ENCODE results near the gene C1QTNF8. TPM values are rescaled to one million over a fixed set of nuclear protein-coding genes. Genes with fewer than 3 reads are reported as not detected.
"Not testable (repeated sequence)": the region's sequence is repeated elsewhere in the genome, so short reads cannot be mapped to it uniquely, and the experiment has no call there.

C1QTNF8 gene
- total RNA-seq, 2 donors from 2014 or later: not detected

GRCh38 chr16:1086443-1086842, 9.6 kb downstream of the C1QTNF8 start:
- DNase-seq; intact Hi-C loops (cut with DNase I, micrococcal nuclease); ATAC-seq: not testable (repeated sequence)

DNA sequence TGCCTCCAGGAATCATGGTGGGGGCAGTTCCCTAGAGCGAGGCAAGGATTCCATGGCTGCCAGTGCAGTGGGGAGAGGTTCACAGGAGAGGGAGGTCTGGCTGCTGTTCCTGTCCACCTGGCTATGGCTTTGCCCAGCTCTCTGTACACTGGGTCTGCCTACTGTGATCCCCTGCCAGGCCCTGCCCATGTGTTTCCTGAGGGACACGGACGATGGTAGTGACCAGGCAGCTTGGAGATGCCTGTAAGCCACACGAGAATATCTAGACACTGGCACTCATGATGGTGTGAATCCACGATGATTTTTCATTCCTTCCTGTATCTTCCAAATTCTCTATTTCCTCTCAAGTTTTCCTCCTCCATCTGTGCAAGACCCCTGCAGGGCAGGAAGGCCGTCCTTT, 11.1 kb downstream of the C1QTNF8 start:
- ATAC-seq (no peak), DNase-seq (no peak)
- intact Hi-C loops (cut with DNase I, micrococcal nuclease): no loop called here

GRCh38 chr16:1082952-1083675, 12.9 kb downstream of the C1QTNF8 start:
- DNase-seq: no peak

DNA sequence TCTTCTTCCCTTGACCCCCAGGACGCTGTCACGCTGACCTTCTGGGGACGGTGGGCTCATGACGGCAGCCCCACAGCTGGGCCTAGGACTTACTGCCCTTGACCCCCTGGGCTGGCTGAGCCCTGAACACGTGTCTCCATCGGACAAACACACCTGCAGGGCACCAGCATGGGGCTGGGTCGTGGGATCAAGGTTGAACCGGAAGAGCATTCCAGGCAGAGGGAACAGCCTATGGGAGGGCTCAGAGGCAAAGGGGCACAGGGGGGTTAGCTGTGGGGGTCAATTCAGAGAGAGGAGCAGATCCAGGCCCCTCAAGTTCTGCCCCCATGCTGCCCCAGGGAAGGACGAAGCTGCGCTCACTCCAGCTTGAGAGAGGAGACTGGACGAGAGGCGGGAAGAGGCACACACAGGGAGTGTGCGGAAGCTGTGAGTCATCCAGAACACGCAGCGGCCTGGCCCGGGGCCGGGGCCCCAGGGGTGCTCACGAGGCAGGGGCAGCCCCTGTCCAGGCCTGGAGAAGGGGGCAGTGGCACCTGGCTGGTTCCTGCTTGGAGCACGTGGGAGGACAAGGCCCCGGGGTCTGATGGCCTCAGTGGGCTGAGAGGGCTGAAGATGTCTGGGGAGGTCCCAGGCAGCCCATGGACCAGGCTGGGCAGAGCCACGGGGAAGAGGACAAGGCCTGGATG, 13.6 kb downstream of the C1QTNF8 start:
- ATAC-seq: no peak
- no peak for DNase-seq
- intact Hi-C loops (cut with DNase I, micrococcal nuclease): no loop called here

More at GRCh38 chr16:1082952-1083675, 12.9 kb downstream of the C1QTNF8 start:
- intact Hi-C loops (cut with DNase I, micrococcal nuclease): no loop called here
- ATAC-seq: peak; percentile 11

DNA sequence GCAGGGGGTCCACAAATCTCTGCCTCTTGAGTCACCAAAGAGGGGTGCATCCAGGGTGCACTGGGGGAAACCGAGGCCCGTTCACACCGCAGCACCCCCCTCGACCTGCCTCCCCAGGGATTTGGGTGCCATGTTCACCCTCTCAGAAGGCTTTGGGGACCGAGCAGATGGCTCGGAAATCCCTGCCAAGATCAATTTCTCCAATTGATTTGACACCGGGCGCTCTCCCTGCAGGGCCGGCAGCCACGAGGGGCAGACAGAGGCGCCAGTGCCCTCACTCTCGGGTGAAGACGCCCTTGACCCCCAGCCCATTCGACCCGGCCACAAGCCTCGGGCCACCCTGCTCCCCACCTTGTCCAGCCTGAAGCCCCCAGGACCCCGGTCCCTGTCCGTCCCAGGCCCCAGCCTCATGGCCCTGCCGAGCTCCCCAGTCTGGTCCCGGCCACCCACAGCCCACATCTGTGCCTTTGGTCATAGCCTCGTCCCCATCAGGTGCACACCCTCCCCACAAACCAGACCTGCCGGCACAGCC, 14.2 kb downstream of the C1QTNF8 start:
- intact Hi-C loops (cut with DNase I, micrococcal nuclease): no loop called here
- ATAC-seq (no peak), DNase-seq (no peak)

- DNase-seq (no peak), ATAC-seq (no peak)
- intact Hi-C loops (cut with DNase I, micrococcal nuclease): no loop called here
Measured at GRCh38 chr16:1080801-1081733, 15.0 kb downstream of the C1QTNF8 start.

DNA sequence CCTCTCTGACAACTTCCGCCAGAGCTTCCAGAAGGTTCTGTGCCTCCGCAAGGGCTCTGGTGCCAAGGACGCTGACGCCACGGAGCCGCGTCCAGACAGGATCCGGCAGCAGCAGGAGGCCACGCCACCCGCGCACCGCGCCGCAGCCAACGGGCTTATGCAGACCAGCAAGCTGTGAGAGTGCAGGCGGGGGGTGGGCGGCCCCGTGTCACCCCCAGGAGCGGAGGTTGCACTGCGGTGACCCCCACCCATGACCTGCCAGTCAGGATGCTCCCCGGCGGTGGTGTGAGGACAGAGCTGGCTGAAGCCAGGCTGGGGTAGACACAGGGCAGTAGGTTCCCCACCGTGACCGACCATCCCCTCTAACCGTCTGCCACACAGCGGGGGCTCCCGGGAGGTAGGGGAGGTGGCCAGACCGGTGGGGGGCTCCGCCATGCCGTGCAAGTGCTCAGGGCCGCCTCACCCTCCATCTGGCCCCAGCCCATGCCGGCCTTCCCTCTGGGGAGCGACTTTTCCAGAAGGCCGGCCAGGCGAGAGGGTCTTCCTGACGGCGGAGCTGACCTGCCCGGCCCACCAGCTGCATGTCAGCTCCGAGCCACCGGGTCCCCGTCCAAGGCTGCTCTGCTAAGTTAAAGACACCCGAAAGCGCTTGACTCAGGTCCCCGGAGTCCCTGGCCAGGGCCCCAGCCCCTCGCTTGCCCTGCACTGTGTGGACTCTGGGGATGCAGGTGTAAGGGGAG, 16.1 kb downstream of the C1QTNF8 start:
- intact Hi-C loops (cut with DNase I, micrococcal nuclease): no loop called here
- DNase-seq: no peak
- ATAC-seq: no peak

DNA sequence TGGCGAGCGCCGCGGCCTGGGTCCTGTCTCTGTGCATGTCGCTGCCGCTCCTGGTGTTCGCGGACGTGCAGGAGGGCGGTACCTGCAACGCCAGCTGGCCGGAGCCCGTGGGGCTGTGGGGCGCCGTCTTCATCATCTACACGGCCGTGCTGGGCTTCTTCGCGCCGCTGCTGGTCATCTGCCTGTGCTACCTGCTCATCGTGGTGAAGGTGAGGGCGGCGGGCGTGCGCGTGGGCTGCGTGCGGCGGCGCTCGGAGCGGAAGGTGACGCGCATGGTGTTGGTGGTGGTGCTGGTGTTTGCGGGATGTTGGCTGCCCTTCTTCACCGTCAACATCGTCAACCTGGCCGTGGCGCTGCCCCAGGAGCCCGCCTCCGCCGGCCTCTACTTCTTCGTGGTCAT, 16.7 kb downstream of the C1QTNF8 start:
- ATAC-seq: no peak
- intact Hi-C loops (cut with DNase I, micrococcal nuclease): no loop called here
- no peak for DNase-seq

GRCh38 chr16:1078579-1079021, 17.4 kb downstream of the C1QTNF8 start:
- ATAC-seq (peak; percentile 94), DNase-seq (peak; percentile 70 to 76)
- intact Hi-C loops (cut with DNase I, micrococcal nuclease): no loop called here

GRCh38 chr16:1077877-1078578, 18.0 kb downstream of the C1QTNF8 start:
- intact Hi-C loops (cut with DNase I, micrococcal nuclease): no loop called here
- no peak for ATAC-seq
- DNase-seq: no peak

- DNase-seq: no peak
- ATAC-seq: no peak
- intact Hi-C loops (cut with DNase I, micrococcal nuclease): no loop called here
Measured at GRCh38 chr16:1076801-1077576, 19.1 kb downstream of the C1QTNF8 start.

- ATAC-seq (no peak), DNase-seq (no peak)
Measured at GRCh38 chr16:1075546-1075945, 20.5 kb downstream of the C1QTNF8 start.

GRCh38 chr16:1074379-1074649, 21.7 kb downstream of the C1QTNF8 start:
- no peak for DNase-seq
- intact Hi-C loops (cut with DNase I, micrococcal nuclease): no loop called here
- ATAC-seq: no peak

More at GRCh38 chr16:1075546-1075945, 20.5 kb downstream of the C1QTNF8 start:
- intact Hi-C loops (cut with DNase I, micrococcal nuclease): no loop called here

GRCh38 chr16:1073566-1074378, 22.3 kb downstream of the C1QTNF8 start:
- DNase-seq: no peak
- no peak for ATAC-seq
- intact Hi-C loops (cut with DNase I, micrococcal nuclease): no loop called here

GRCh38 chr16:1073262-1073558, 22.8 kb downstream of the C1QTNF8 start:
- DNase-seq (no peak), ATAC-seq (no peak)
- intact Hi-C loops (cut with DNase I, micrococcal nuclease): no loop called here

DNA sequence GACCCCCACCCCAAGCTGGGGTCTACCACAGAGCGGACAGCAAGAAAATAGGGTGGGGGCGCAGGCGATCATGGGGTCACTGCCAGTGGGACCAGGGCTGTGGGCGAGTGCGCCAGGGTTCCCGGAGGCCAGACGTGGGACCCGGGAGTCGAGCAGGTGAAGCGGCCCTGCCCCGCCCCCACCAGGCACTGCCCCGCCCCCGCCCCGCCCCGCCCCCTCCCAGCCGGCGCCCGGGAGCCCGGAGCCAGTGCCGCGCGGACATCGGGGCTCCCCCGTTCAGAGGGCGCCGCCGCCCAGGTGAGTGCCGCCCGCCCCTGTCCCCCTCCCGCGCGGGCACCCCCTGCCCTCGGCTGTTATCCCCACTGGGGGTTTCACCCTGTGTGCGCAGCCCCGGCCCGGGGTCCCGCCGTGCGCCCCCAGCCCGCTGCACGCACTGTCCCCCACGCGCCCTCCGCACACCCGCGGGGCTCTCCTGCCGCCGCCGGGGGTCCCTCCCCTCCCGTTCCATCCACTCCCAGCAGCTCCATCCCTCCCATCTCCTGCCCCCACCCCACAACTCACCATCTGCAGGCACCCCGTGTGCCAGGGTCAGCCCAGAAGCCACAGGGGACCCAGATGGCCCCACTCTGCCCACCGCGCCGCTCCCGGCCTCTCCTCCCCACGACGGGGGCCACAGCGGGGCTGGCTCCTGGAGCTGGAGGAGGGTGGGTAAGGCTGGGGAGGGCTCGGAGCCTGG, 23.4 kb downstream of the C1QTNF8 start, which contains the start of gene SSTR5:
Gene SSTR5 (plus strand): TSS at position 222 of the 736 bp plus-strand sequence. CDS start 6,122 bp downstream, outside the sequence.
- ATAC-seq (no peak), DNase-seq (no peak)
- intact Hi-C loops (cut with DNase I, micrococcal nuclease): no loop called here
